SK-N-SH (cell line): ENCODE data around the gene ERC2. TPM values are rescaled to one million over a fixed set of nuclear protein-coding genes. Genes with fewer than 3 reads are reported as not detected.

Experiments used
- CTCF ChIA-PET: fragments of 300-600, 350-600 bp; formaldehyde crosslinking; extraction: SDS; loops from one replicate; lab custom pipeline; 2021; lab: Yijun Ruan, JAX
- POLR2A ChIA-PET: fragments of 350-600 bp; sonication (Branson Sonifier 250); formaldehyde crosslinking; extraction: SDS; loops from one replicate; lab custom pipeline; 2020; ENCODE audit warnings: antibody characterized with exemption, inconsistent platforms; lab: Yijun Ruan, JAX
- DNase-seq: peaks from one replicate; pipeline ENCODE4 v3.0.0; 2012
- H2AFZ ChIP-seq: fragments of 200-600 bp; sonication (generic); 2 replicates; pipeline ENCODE4 v1.8.1; 2016; ENCODE audit warnings: antibody characterized with exemption, mild to moderate bottlenecking, low read depth
- H3F3A ChIP-seq: fragments of 200-600 bp; sonication (generic); replicated peaks from 2 replicates; pipeline ENCODE3; 2016; ENCODE audit warnings: antibody characterized with exemption, mild to moderate bottlenecking; ENCODE audit not compliant: insufficient read depth
- H3K27ac ChIP-seq, 2 experiments: fragments of 200-500 bp in 1 of 2; fragments of 200-600 bp in 1 of 2; sonication (Bioruptor generic) in 1 of 2; sonication (generic), shearing (Covaris generic) in 1 of 2; 2 replicates each; pipeline versions ENCODE4 v1.5.1 to v1.6.1; 2014 to 2016; ENCODE audit warnings: low read depth in 2 of 2, inconsistent platforms in 1 of 2, low read length in 1 of 2, mild to moderate bottlenecking in 1 of 2, mixed read lengths in 1 of 2
- H3K27me3 ChIP-seq: fragments of 200-600 bp; sonication (generic), shearing (Covaris generic); 2 replicates; pipeline ENCODE4 v1.6.1; 2016; ENCODE audit warnings: mixed run types; ENCODE audit not compliant: insufficient read depth
- H3K36me3 ChIP-seq, 2 experiments: fragments of 200-500 bp in 1 of 2; fragments of 200-600 bp in 1 of 2; sonication (Bioruptor generic) in 1 of 2; sonication (generic) in 1 of 2; replicated peaks in 1 of 2; 2 replicates each; pipeline versions ENCODE3 to v1.5.1; 2014 to 2016; ENCODE audit warnings: low read length in 1 of 2, mild to moderate bottlenecking in 1 of 2; ENCODE audit not compliant: insufficient read depth in 2 of 2, control insufficient read depth in 1 of 2
- H3K4me1 ChIP-seq, 2 experiments: fragments of 200-500 bp in 1 of 2; fragments of 200-600 bp in 1 of 2; sonication (Bioruptor generic) in 1 of 2; sonication (generic), shearing (Covaris generic) in 1 of 2; 2 replicates each; pipeline versions ENCODE4 v1.5.1 to v1.6.1; 2014 to 2016; ENCODE audit warnings: low read depth in 1 of 2, low read length in 1 of 2, mixed run types in 1 of 2; ENCODE audit not compliant: insufficient read depth in 2 of 2, control insufficient read depth in 1 of 2
- H3K4me2 ChIP-seq: fragments of 200-600 bp; sonication (generic), shearing (Covaris generic); 2 replicates; pipeline ENCODE4 v1.6.1; 2017; ENCODE audit warnings: mixed run types
- H3K4me3 ChIP-seq, 2 experiments: fragments of 200-500 bp in 1 of 2; fragments of 200-600 bp in 1 of 2; sonication (Bioruptor generic) in 1 of 2; sonication (generic), shearing (Covaris generic) in 1 of 2; 2 replicates each; pipeline versions ENCODE4 v1.5.1 to v1.8.1; 2014 to 2016; ENCODE audit warnings: low read depth in 2 of 2, inconsistent platforms in 1 of 2, low read length in 1 of 2, mild to moderate bottlenecking in 1 of 2, mixed read lengths in 1 of 2, moderate library complexity in 1 of 2
- H3K79me2 ChIP-seq: fragments of 200-600 bp; sonication (generic); 2 replicates; pipeline ENCODE4 v1.8.1; 2017; ENCODE audit warnings: mild to moderate bottlenecking; ENCODE audit not compliant: insufficient read depth
- H3K9ac ChIP-seq: fragments of 200-600 bp; sonication (generic); 2 replicates; pipeline ENCODE4 v1.6.1; 2017; ENCODE audit warnings: mixed run types
- H3K9me2 ChIP-seq: fragments of 200-600 bp; sonication (generic); 2 replicates; pipeline ENCODE4 v1.6.1; 2017; ENCODE audit warnings: mixed run types
- H3K9me3 ChIP-seq: fragments of 200-600 bp; sonication (generic); 2 replicates; pipeline ENCODE4 v1.6.1; 2017; ENCODE audit warnings: mixed run types, mild to moderate bottlenecking, moderate library complexity
- H4K20me1 ChIP-seq: fragments of 200-600 bp; sonication (generic); 2 replicates; pipeline ENCODE4 v1.6.1; 2017; ENCODE audit warnings: mild to moderate bottlenecking, mixed run types; ENCODE audit not compliant: insufficient read depth
- CHD2 ChIP-seq: fragments of 150-350 bp; IDR thresholded peaks from 2 replicates; pipeline ENCODE4 v1.6.1; 2018; ENCODE audit warnings: low read length; ENCODE audit not compliant: partially characterized antibody
- EP300 ChIP-seq, 2 experiments: IDR thresholded peaks; 2 replicates each; pipeline versions ENCODE4 v1.4.0 to v1.6.1; 2012; ENCODE audit warnings: borderline replicate concordance in 1 of 2, low read depth in 1 of 2, low read length in 1 of 2
- EZH2phosphoT487 ChIP-seq: fragments of 200-600 bp; sonication (generic); IDR thresholded peaks from 2 replicates; pipeline ENCODE4 v1.6.1; 2017; ENCODE audit warnings: low read depth, mixed run types, mild to moderate bottlenecking, antibody characterized with exemption, moderate library complexity, borderline replicate concordance
- FOSL2 ChIP-seq: IDR thresholded peaks from 2 replicates; pipeline ENCODE4 v1.4.0; 2012; ENCODE audit warnings: low read depth, mild to moderate bottlenecking, moderate library complexity, borderline replicate concordance
- FOXJ3 ChIP-seq: sonication (generic); formaldehyde crosslinking; IDR thresholded peaks from 2 replicates; pipeline ENCODE4 v1.5.1; 2020; ENCODE audit warnings: mild to moderate bottlenecking, missing genetic modification reagents
- GATA2 ChIP-seq: sonication (generic); formaldehyde crosslinking; IDR thresholded peaks from 2 replicates; pipeline ENCODE4 v1.5.0; 2020; ENCODE audit warnings: mild to moderate bottlenecking, missing genetic modification reagents
- MEF2A ChIP-seq: IDR thresholded peaks from 2 replicates; pipeline ENCODE4 v1.4.0; 2012; ENCODE audit warnings: low read depth, borderline replicate concordance
- MXI1 ChIP-seq: IDR thresholded peaks from 2 replicates; pipeline ENCODE4 v1.6.1; 2012; ENCODE audit warnings: mild to moderate bottlenecking, low read depth, low read length, improper control_type of control experiment
- NFIC ChIP-seq: IDR thresholded peaks from 2 replicates; pipeline ENCODE4 v1.4.0; 2012; ENCODE audit warnings: borderline replicate concordance
- NRF1 ChIP-seq: IDR thresholded peaks from 2 replicates; pipeline ENCODE4 v1.6.1; 2012; ENCODE audit warnings: low read depth, mild to moderate bottlenecking, low read length
- POLR2AphosphoS5 ChIP-seq: IDR thresholded peaks from 2 replicates; pipeline ENCODE4 v1.6.1; 2012; ENCODE audit warnings: low read depth, low read length
- RFX5 ChIP-seq: IDR thresholded peaks from 2 replicates; pipeline ENCODE4 v1.6.1; 2012; ENCODE audit warnings: mild to moderate bottlenecking, improper control_type of control experiment, low read length
- RXRA ChIP-seq: IDR thresholded peaks from 2 replicates; pipeline ENCODE4 v1.4.0; 2012; ENCODE audit warnings: low read depth, mild to moderate bottlenecking, borderline replicate concordance
- SMC3 ChIP-seq: IDR thresholded peaks from 2 replicates; pipeline ENCODE4 v1.6.1; 2012; ENCODE audit warnings: low read depth, low read length, improper control_type of control experiment
- TCF12 ChIP-seq: IDR thresholded peaks from 2 replicates; pipeline ENCODE4 v1.4.0; 2012
- TEAD4 ChIP-seq: IDR thresholded peaks from 2 replicates; pipeline ENCODE4 v1.4.0; 2012; ENCODE audit warnings: mild to moderate bottlenecking, borderline replicate concordance; ENCODE audit not compliant: insufficient read depth
- YY1 ChIP-seq: IDR thresholded peaks from 2 replicates; pipeline ENCODE4 v1.4.0; 2012; ENCODE audit warnings: low read depth, mild to moderate bottlenecking
- WGBS: methylation state at CpG from one replicate; pipeline ENCODE4 v1.1.6; 2017; ENCODE audit warnings: low lambda C conversion rate; 5-methylcytosine and 5-hydroxymethylcytosine counted together
- polyA plus RNA-seq, 3 experiments: library from polyadenylated mRNA; depleted of rRNA; stranded (reverse); fragments of >200 nt; gene quantifications; 2 replicates each; pipeline ENCODE4 v1.2.3, GENCODE V29; 2012
- TF ChIP-seq, protein P1 (sequence below): fragments of 150-350 bp; IDR thresholded peaks from 2 replicates; pipeline ENCODE4 v1.6.1; 2017; ENCODE audit warnings: antibody characterized with exemption, low read length, low read depth, borderline replicate concordance
- TF ChIP-seq, protein P2 (sequence below): IDR thresholded peaks from 2 replicates; pipeline ENCODE4; 2012
- TF ChIP-seq, protein P3 (sequence below): fragments of 200-600 bp; sonication (generic); IDR thresholded peaks from 2 replicates; pipeline ENCODE4 v1.6.1; 2017; ENCODE audit warnings: antibody characterized with exemption, mild to moderate bottlenecking, moderate library complexity
- TF ChIP-seq, protein P4 (sequence below): fragments of 150-350 bp; IDR thresholded peaks from 2 replicates; pipeline ENCODE4 v1.6.1; 2016; ENCODE audit warnings: mild to moderate bottlenecking, low read depth, low read length

The ERC2 gene
- polyA plus RNA-seq, 1 of the 3 experiments (the other 2 are of a cell fraction) = 1.6 TPM

DNA sequence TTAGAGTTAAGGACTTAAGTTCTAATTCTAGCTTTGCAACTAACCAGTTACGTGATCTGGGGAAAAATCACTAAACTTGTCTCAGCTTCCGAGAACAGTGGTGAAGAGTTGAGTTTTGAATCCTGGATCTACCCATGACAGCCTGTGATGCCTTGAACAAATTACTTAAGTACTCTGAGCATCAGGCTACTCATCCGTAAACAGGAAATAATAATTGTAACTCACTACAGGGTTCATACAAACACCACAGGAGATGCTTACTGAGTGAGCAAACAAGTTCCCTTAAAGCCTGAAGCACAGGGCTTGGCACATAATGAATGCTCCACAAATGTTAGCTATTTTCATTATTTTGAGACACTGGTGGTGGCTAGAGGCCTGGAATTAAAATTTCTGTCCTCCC is 158.8 kb downstream of the ERC2 start:
- ChIA-PET CTCF (interaction anchor here (1.4 kb wide), 1 partner anchor 18 kb away, joined by 3 read pairs; no protein-coding TSS in a partner anchor), POLR2A (no interaction called here)
- Histone ChIP-seq H3K9ac (no peak overlapping the region), H3K9me3 (no peaks in the 10 kb centered on the region), H3K27me3 (no peaks in the 10 kb centered on the region), H3K79me2 (no peaks in the 10 kb centered on the region), H3K4me2 (no peak overlapping the region), H3K4me1 (peaks cover 0 to 6% of the 10 kb centered on the region in 2 experiments; a peak in 3 of 4 replicates), H4K20me1 (no peaks in the 10 kb centered on the region), H3K9me2 (no peaks in the 10 kb centered on the region), H3K4me3 (no peak overlapping the region), H3K27ac (no peak overlapping the region), H3F3A (no peaks in the 10 kb centered on the region), H3K36me3 (no peaks in the 10 kb centered on the region), H2AFZ (no peak overlapping the region)
- 55% methylated on average over 3 of the region's 3 CpGs for WGBS
- TF ChIP-seq FOXJ3 (CRISPR knock-in tag) = no peak
- no peak for TF ChIP-seq MXI1
- TF ChIP-seq, protein P1, sequence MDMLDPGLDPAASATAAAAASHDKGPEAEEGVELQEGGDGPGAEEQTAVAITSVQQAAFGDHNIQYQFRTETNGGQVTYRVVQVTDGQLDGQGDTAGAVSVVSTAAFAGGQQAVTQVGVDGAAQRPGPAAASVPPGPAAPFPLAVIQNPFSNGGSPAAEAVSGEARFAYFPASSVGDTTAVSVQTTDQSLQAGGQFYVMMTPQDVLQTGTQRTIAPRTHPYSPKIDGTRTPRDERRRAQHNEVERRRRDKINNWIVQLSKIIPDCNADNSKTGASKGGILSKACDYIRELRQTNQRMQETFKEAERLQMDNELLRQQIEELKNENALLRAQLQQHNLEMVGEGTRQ = no peak
- TF ChIP-seq, protein P2, sequence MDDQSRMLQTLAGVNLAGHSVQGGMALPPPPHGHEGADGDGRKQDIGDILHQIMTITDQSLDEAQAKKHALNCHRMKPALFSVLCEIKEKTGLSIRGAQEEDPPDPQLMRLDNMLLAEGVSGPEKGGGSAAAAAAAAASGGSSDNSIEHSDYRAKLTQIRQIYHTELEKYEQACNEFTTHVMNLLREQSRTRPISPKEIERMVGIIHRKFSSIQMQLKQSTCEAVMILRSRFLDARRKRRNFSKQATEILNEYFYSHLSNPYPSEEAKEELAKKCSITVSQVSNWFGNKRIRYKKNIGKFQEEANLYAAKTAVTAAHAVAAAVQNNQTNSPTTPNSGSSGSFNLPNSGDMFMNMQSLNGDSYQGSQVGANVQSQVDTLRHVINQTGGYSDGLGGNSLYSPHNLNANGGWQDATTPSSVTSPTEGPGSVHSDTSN = no peak
- no peak for TF ChIP-seq MEF2A
- no peak for TF ChIP-seq NFIC
- TF ChIP-seq SMC3 = no peak
- TF ChIP-seq GATA2 (CRISPR knock-in tag) = no peak
- no peak for DNase-seq

DNA sequence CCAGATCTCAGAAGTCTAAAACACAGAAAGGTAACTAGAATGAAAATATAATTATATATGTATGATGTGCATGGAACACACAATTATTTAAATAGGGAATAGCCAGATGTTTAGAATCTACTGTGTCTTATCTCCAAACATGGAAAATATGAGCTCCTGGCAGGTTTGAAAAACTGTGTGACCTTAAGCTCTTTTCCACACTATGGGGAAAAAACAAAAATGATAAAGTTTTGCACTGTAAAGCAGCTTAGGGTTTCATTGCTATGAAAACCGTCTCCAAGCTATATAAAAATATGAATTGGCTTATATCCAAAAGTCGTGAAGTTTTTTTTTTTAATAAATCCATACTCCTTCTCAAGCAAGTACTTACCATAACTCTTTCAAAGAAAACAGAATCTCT is 159.8 kb downstream of the ERC2 start:
- H4K20me1 ChIP-seq = no peaks in the 10 kb centered on the region
- POLR2A ChIA-PET = no interaction called here
- no peaks in the 10 kb centered on the region for H3K9me2 ChIP-seq
- no peak overlapping the region for H3K9ac ChIP-seq
- no peaks in the 10 kb centered on the region for H3K27me3 ChIP-seq
- H3K4me1 ChIP-seq = peaks cover 0 to 6% of the 10 kb centered on the region in 2 experiments; a peak in 3 of 4 replicates
- no peak overlapping the region; a peak in 1 of 4 replicates for H3K27ac ChIP-seq
- no peaks in the 10 kb centered on the region for H3K9me3 ChIP-seq
- H3K4me2 ChIP-seq = no peak overlapping the region
- DNase-seq = no peak
- H3K36me3 ChIP-seq = no peaks in the 10 kb centered on the region
- H2AFZ ChIP-seq = no peak overlapping the region
- WGBS = 32% methylated on average over 2 of the region's 2 CpGs
- no peak overlapping the region for H3K4me3 ChIP-seq
- no peaks in the 10 kb centered on the region for H3F3A ChIP-seq
- CTCF ChIA-PET = interaction anchor here (1.1 to 1.6 kb wide), 4 partner anchors 17 to 590 kb away, joined by 3 to 5 read pairs (median 4); no protein-coding TSS in a partner anchor
- no peaks in the 10 kb centered on the region for H3K79me2 ChIP-seq
- TF ChIP-seq YY1 (no peak), RFX5 (no peak), TEAD4 (no peak), EP300 (IDR thresholded peaks at IDR 0.05; ENCODE audit: borderline replicate concordance in 1 of 2, low read depth in 1 of 2, low read length in 1 of 2) (no peak), NRF1 (no peak), POLR2AphosphoS5 (no peak), RXRA (no peak), MEF2A (no peak), MXI1 (no peak), FOSL2 (no peak), TCF12 (no peak), GATA2 (CRISPR knock-in tag) (no peak), CHD2 (no peak), EZH2phosphoT487 (no peak)
- TF ChIP-seq, protein P3, sequence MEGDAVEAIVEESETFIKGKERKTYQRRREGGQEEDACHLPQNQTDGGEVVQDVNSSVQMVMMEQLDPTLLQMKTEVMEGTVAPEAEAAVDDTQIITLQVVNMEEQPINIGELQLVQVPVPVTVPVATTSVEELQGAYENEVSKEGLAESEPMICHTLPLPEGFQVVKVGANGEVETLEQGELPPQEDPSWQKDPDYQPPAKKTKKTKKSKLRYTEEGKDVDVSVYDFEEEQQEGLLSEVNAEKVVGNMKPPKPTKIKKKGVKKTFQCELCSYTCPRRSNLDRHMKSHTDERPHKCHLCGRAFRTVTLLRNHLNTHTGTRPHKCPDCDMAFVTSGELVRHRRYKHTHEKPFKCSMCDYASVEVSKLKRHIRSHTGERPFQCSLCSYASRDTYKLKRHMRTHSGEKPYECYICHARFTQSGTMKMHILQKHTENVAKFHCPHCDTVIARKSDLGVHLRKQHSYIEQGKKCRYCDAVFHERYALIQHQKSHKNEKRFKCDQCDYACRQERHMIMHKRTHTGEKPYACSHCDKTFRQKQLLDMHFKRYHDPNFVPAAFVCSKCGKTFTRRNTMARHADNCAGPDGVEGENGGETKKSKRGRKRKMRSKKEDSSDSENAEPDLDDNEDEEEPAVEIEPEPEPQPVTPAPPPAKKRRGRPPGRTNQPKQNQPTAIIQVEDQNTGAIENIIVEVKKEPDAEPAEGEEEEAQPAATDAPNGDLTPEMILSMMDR = no peak
- TF ChIP-seq, protein P4, sequence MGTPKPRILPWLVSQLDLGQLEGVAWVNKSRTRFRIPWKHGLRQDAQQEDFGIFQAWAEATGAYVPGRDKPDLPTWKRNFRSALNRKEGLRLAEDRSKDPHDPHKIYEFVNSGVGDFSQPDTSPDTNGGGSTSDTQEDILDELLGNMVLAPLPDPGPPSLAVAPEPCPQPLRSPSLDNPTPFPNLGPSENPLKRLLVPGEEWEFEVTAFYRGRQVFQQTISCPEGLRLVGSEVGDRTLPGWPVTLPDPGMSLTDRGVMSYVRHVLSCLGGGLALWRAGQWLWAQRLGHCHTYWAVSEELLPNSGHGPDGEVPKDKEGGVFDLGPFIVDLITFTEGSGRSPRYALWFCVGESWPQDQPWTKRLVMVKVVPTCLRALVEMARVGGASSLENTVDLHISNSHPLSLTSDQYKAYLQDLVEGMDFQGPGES = no peak
- TF ChIP-seq, protein P2 = no peak
